HepG2 (cell line): ENCODE data around the gene MRPL30. TPM values are rescaled to one million over a fixed set of nuclear protein-coding genes. Genes with fewer than 3 reads are reported as not detected.

Experiments
- ATF4 ChIP-seq, 2 experiments: fragments of 450-650 bp in 1 of 2; sonication (generic) in 1 of 2; formaldehyde crosslinking; IDR thresholded peaks; 2 replicates each; pipeline versions ENCODE4 v1.5.0 to v1.8.0; 2020 to 2022; ENCODE audit warnings: mild to moderate bottlenecking in 1 of 2, missing genetic modification reagents in 1 of 2
- DNMT3B ChIP-seq: conservative IDR thresholded peaks from 2 replicates; pipeline ENCODE4 v1.6.1; 2016; ENCODE audit warnings: missing biosample characterization, control low read depth
- DPF2 ChIP-seq: sonication (generic); formaldehyde crosslinking; IDR thresholded peaks from 2 replicates; pipeline ENCODE4 v1.4.0; 2020; ENCODE audit warnings: mild to moderate bottlenecking, low read depth, missing genetic modification reagents, borderline replicate concordance
- EP300 ChIP-seq, 3 experiments: sonication (generic) in 1 of 3; formaldehyde crosslinking in 1 of 3; IDR thresholded peaks; 2 replicates each; pipeline versions ENCODE4 v1.5.1 to v1.6.1; 2011 to 2020; ENCODE audit warnings: low read depth in 2 of 3, low read length in 2 of 3, borderline replicate concordance in 1 of 3, improper control_type of control experiment in 1 of 3, mild to moderate bottlenecking in 1 of 3, missing genetic modification reagents in 1 of 3, moderate library complexity in 1 of 3
- FOSL1 ChIP-seq: sonication (generic); formaldehyde crosslinking; IDR thresholded peaks from 2 replicates; pipeline ENCODE4 v1.9.0; 2021; ENCODE audit warnings: missing genetic modification reagents, borderline replicate concordance
- FOXM1 ChIP-seq: sonication (generic); formaldehyde crosslinking; IDR thresholded peaks from 2 replicates; pipeline ENCODE4 v1.5.0; 2020; ENCODE audit warnings: missing genetic modification reagents
- MED1 ChIP-seq: sonication (generic); formaldehyde crosslinking; IDR thresholded peaks from 2 replicates; pipeline ENCODE4 v1.4.0; 2020; ENCODE audit warnings: missing genetic modification reagents
- NAIF1 ChIP-seq: sonication (generic); formaldehyde crosslinking; IDR thresholded peaks from 2 replicates; pipeline ENCODE4 v1.5.0; 2020; ENCODE audit warnings: mild to moderate bottlenecking, missing genetic modification reagents, borderline replicate concordance
- RBM39 ChIP-seq: fragments of 200-400 bp; formaldehyde crosslinking; IDR thresholded peaks from one replicate; pipeline ENCODE4 v1.6.1; 2018; ENCODE audit warnings: antibody characterized with exemption, mild to moderate bottlenecking, low read depth, low read length; ENCODE audit not compliant: poor library complexity, severe bottlenecking
- RFX3 ChIP-seq: IDR thresholded peaks from 2 replicates; pipeline ENCODE4 v1.6.1; 2016; ENCODE audit warnings: missing biosample characterization, missing genetic modification reagents
- SMARCE1 ChIP-seq: fragments of 450-650 bp; IDR thresholded peaks from 2 replicates; pipeline ENCODE4 v1.6.1; 2017; ENCODE audit warnings: borderline replicate concordance
- SOX13 ChIP-seq, 3 experiments: fragments of 450-650 bp in 1 of 3; sonication (generic) in 1 of 3; formaldehyde crosslinking in 1 of 3; IDR thresholded peaks in 2 of 3; conservative IDR thresholded peaks in 1 of 3; 2 replicates each; pipeline versions ENCODE4 v1.5.0 to v1.6.1; 2016 to 2020; ENCODE audit warnings: antibody characterized with exemption in 1 of 3, mild to moderate bottlenecking in 1 of 3, missing compliant biosample characterization in 1 of 3, missing genetic modification reagents in 1 of 3, moderate library complexity in 1 of 3
- TAF1 ChIP-seq: sonication (generic); formaldehyde crosslinking; IDR thresholded peaks from 2 replicates; pipeline ENCODE4 v1.4.0; 2020; ENCODE audit warnings: missing genetic modification reagents
- THYN1 ChIP-seq: sonication (generic); formaldehyde crosslinking; IDR thresholded peaks from 2 replicates; pipeline ENCODE4 v1.8.1; 2023; ENCODE audit warnings: low read depth, mild to moderate bottlenecking, moderate library complexity, missing genetic modification reagents, borderline replicate concordance
- ZBTB39 ChIP-seq: sonication (generic); formaldehyde crosslinking; IDR thresholded peaks from 2 replicates; pipeline ENCODE4 v1.5.0; 2020; ENCODE audit warnings: missing genetic modification reagents
- ZNF333 ChIP-seq: sonication (generic); formaldehyde crosslinking; IDR thresholded peaks from 2 replicates; pipeline ENCODE4 v1.4.0; 2020; ENCODE audit warnings: mild to moderate bottlenecking, missing genetic modification reagents, borderline replicate concordance
- ZNF724P ChIP-seq: sonication (generic); formaldehyde crosslinking; IDR thresholded peaks from 2 replicates; pipeline ENCODE4 v1.8.0; 2022; ENCODE audit warnings: missing genetic modification reagents, borderline replicate concordance
- ZNF883 ChIP-seq: sonication (generic); formaldehyde crosslinking; IDR thresholded peaks from 2 replicates; pipeline ENCODE4 v1.5.1; 2020; ENCODE audit warnings: mild to moderate bottlenecking, missing genetic modification reagents; ENCODE audit errors: not compliant biosample characterization
- polyA plus RNA-seq, 8 experiments: library from polyadenylated mRNA; depleted of rRNA in 3 of 8; stranded (reverse) in 7 of 8; unstranded in 1 of 8; fragments of >200 nt; fragmentation: Illumina TruSeq in 4 of 8; extraction: Trizol in 4 of 8; gene quantifications; 2 replicates each; pipeline versions ENCODE4 v1.2.1 to v1.2.3, GENCODE V29; 2011 to 2016; ENCODE audit warnings: low read depth in 4 of 8, missing spikeins in 1 of 8, mixed read lengths in 1 of 8; ENCODE audit not compliant: insufficient read depth in 1 of 8
- total RNA-seq, 5 experiments: library from RNA; depleted of rRNA; stranded (reverse); fragments of >200 nt; fragmentation: Illumina TruSeq; extraction: Trizol; gene quantifications; 2 replicates each; pipeline ENCODE4 v1.2.3, GENCODE V29; 2016; ENCODE audit warnings: low read depth in 1 of 5
- TF ChIP-seq, protein P1 (sequence below): sonication (generic); formaldehyde crosslinking; IDR thresholded peaks from 2 replicates; pipeline ENCODE4 v1.4.0; 2020; ENCODE audit warnings: missing genetic modification reagents
- TF ChIP-seq, protein P2 (sequence below): sonication (generic); formaldehyde crosslinking; conservative IDR thresholded peaks from 2 replicates; pipeline ENCODE4 v1.8.0; 2022; ENCODE audit warnings: missing genetic modification reagents

MRPL30 gene
- total and polyA plus RNA-seq, 2 of the 13 experiments (the other 11 are each of a cell fraction or from before 2014, with no cell fraction given), result 30.2 to 75.3 TPM

DNA sequence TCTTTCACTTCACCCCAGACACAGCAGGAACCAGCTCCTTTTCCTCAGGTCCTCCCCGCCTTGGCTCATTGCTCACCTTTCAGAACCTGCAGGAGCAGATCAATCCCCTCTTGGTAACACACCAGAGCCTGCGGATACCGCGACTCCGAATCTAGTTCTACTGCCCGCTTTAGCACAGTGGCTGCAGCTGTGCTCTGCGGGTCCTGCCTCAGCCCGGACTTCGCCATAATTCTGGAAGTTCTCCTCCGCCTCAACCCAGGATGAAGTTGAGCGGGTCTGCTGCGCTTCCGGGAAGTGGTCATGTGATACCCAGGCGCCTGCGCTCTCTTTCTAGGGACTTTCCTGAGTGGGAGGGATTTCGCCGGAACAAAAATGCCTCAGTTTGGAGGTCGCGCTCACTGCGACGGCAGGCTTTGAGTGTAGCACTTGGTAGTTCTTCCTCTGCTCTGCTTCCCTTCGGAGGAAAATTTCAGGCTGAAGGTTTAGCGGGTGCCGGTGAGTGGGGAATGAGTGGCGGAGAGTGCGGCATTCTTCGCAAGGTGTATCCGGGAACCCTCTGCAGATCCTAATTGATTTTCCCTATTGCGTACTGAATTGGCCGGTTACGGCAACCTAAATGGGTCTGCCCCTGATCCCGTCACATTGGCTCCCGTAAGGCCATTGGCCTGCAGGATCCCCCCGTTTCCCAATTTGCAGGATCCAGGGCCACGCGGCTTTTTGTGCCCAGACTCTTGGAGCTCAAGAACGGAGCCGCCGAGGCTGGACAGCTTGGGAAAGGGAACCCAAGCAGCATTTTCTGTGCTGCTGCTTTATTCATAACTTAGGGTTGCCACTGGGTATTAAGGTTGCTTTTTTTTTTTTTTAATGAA lies at the start of gene MRPL30, which contains the start of gene MITD1 (continued):
- no peak for TF ChIP-seq ZNF333 (CRISPR knock-in tag)
- TF ChIP-seq, protein P1, sequence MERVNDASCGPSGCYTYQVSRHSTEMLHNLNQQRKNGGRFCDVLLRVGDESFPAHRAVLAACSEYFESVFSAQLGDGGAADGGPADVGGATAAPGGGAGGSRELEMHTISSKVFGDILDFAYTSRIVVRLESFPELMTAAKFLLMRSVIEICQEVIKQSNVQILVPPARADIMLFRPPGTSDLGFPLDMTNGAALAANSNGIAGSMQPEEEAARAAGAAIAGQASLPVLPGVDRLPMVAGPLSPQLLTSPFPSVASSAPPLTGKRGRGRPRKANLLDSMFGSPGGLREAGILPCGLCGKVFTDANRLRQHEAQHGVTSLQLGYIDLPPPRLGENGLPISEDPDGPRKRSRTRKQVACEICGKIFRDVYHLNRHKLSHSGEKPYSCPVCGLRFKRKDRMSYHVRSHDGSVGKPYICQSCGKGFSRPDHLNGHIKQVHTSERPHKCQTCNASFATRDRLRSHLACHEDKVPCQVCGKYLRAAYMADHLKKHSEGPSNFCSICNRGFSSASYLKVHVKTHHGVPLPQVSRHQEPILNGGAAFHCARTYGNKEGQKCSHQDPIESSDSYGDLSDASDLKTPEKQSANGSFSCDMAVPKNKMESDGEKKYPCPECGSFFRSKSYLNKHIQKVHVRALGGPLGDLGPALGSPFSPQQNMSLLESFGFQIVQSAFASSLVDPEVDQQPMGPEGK, result peak; percentile 58; the same call in 1 of the 2 replicates
- no peak for TF ChIP-seq DPF2
- TF ChIP-seq THYN1, result no peak; the same call in 1 of the 2 replicates
- TF ChIP-seq SOX13 (IDR thresholded peaks at IDR 0.05), result peak; percentile 60; the same call in 1 of the 2 replicates
- peak in 1 of 2 experiments; percentile 72; a peak in 2 of 4 replicates for TF ChIP-seq SOX13 (CRISPR knock-in tag; conservative IDR thresholded peaks at IDR 0.05 in 1 of 2, IDR thresholded peaks at IDR 0.05 in 1 of 2)
- no peak for TF ChIP-seq NAIF1 (CRISPR knock-in tag)
- no peak for TF ChIP-seq FOSL1 (CRISPR knock-in tag)
- peak; percentile 34; the same call in 1 of the 2 replicates for TF ChIP-seq RFX3 (CRISPR knock-in tag)
- peak; percentile 95 for TF ChIP-seq RBM39
- peak; percentile 93 for TF ChIP-seq ZNF883
- TF ChIP-seq ZBTB39 (CRISPR knock-in tag), result no peak
- TF ChIP-seq EP300 (IDR thresholded peaks at IDR 0.05; ENCODE audit: low read depth in 2 of 2, low read length in 2 of 2), result peak; percentile 47 to 72
- TF ChIP-seq EP300 (CRISPR knock-in tag; IDR thresholded peaks at IDR 0.05; ENCODE audit: borderline replicate concordance), result peak; percentile 42; the same call in 1 of the 2 replicates
- peak in 1 of 2 experiments; percentile 84; a peak in 2 of 4 replicates for TF ChIP-seq ATF4 (CRISPR knock-in tag; IDR thresholded peaks at IDR 0.05)
- TF ChIP-seq SMARCE1, result no peak
- TF ChIP-seq ZNF724P (CRISPR knock-in tag), result no peak; the same call in 1 of the 2 replicates
- peak; percentile 32; the same call in 1 of the 2 replicates for TF ChIP-seq FOXM1 (CRISPR knock-in tag)
- TF ChIP-seq TAF1 (CRISPR knock-in tag), result peak; percentile 98
- TF ChIP-seq MED1, result peak; percentile 92
- TF ChIP-seq, protein P2, sequence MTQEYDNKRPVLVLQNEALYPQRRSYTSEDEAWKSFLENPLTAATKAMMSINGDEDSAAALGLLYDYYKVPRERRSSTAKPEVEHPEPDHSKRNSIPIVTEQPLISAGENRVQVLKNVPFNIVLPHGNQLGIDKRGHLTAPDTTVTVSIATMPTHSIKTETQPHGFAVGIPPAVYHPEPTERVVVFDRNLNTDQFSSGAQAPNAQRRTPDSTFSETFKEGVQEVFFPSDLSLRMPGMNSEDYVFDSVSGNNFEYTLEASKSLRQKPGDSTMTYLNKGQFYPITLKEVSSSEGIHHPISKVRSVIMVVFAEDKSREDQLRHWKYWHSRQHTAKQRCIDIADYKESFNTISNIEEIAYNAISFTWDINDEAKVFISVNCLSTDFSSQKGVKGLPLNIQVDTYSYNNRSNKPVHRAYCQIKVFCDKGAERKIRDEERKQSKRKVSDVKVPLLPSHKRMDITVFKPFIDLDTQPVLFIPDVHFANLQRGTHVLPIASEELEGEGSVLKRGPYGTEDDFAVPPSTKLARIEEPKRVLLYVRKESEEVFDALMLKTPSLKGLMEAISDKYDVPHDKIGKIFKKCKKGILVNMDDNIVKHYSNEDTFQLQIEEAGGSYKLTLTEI (CRISPR knock-in tag), result no peak
- TF ChIP-seq DNMT3B (CRISPR knock-in tag), result peak; percentile 98
